A204.1 (cell line): ENCODE measurements around the gene RFT1.
"Not testable (repeated sequence)": the region's sequence is repeated elsewhere in the genome, so short reads cannot be mapped to it uniquely, and the experiment has no call there.

ENCODE experiments used
- FAIRE-seq: peaks from 2 replicates; lab custom pipeline; 2012; peaks lifted over from hg19 to GRCh38; lab: Jason Lieb, UNC

The RFT1 gene

GRCh38 chr3:53069422-53070068 is 60.7 kb downstream of the RFT1 start:
- FAIRE-seq = no peak

- no peak for FAIRE-seq
These were observed 62.1 kb downstream of the RFT1 start for GRCh38 chr3:53068176-53068575.

- FAIRE-seq = no peak
These were observed 62.7 kb downstream of the RFT1 start for GRCh38 chr3:53067567-53067966.

GRCh38 chr3:53065841-53066480 is 64.3 kb downstream of the RFT1 start:
- FAIRE-seq = no peak

GRCh38 chr3:53062905-53063304 is 67.3 kb downstream of the RFT1 start:
- FAIRE-seq = no peak

GRCh38 chr3:53056442-53056841 is 73.8 kb downstream of the RFT1 start:
- no peak for FAIRE-seq

GRCh38 chr3:53054233-53054632 is 76.0 kb downstream of the RFT1 start:
- not testable (repeated sequence) for FAIRE-seq

- no peak for FAIRE-seq
These were observed 78.3 kb downstream of the RFT1 start for GRCh38 chr3:53051929-53052328.

GRCh38 chr3:53049987-53050386 is 80.2 kb downstream of the RFT1 start:
- FAIRE-seq = no peak

- FAIRE-seq = no peak
These were observed 83.8 kb downstream of the RFT1 start for GRCh38 chr3:53046171-53047170.

- FAIRE-seq = no peak
These were observed 84.6 kb downstream of the RFT1 start, which contains the start of gene SFMBT1 for GRCh38 chr3:53045518-53046170. Gene SFMBT1, minus strand, starts transcription at chr3:53046073. Its CDS starts 76,945 bp downstream, at chr3:52969128.

- no peak for FAIRE-seq
These were observed 85.3 kb downstream of the RFT1 start for GRCh38 chr3:53044711-53045517.

- FAIRE-seq = no peak
These were observed 85.9 kb downstream of the RFT1 start for GRCh38 chr3:53044371-53044710.

- no peak for FAIRE-seq
These were observed 86.5 kb downstream of the RFT1 start for GRCh38 chr3:53043738-53044137.

- no peak for FAIRE-seq
These were observed 87.6 kb downstream of the RFT1 start for GRCh38 chr3:53042651-53043050.

GRCh38 chr3:53040351-53040820 is 89.8 kb downstream of the RFT1 start:
- no peak for FAIRE-seq

GRCh38 chr3:53039376-53039752 is 90.9 kb downstream of the RFT1 start:
- no peak for FAIRE-seq

GRCh38 chr3:53038679-53039375 is 91.4 kb downstream of the RFT1 start:
- no peak for FAIRE-seq
